ENCODE measurements around the gene GPR75.

GPR75 gene

DNA sequence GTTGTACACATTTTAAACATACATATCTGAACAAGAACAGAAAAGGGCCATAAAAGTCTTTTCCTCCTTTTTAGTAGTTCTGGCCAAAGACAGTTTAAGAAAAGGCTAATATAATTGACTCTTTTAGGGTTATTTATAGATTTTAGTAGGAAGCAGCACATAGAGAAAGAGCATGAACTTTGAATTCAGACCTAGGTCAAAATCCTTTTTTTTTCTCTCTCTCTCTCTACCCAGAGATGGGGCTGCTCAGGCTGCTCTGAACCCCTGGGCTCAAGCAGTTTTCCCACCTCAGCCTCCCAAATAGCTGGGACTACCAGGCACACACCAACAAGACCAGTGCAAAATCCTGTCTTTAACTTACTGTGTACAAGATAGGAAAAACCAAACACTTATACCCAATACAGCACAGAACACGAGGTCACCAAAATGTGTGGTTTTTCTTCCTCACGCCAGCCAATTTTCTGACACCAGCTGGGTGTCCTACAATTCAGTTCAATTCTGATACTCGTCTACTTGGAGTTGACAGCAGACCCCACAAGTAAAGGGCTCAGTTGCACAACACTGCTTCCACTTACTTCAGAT is 40.8 kb downstream of the GPR75 start:
- H3K36me3 ChIP-seq (ENCODE audit: control insufficient read depth in 1 of 2, insufficient read depth in 2 of 2, low read length in 2 of 2): peaks cover 0 to 24% of the 10 kb centered on the region in 2 donors
- peak overlapping the region in 1 of 2 donors; percentile 6 for H3K4me3 ChIP-seq (ENCODE audit: low read depth in 1 of 2, low read length in 2 of 2)
- H3K9me3 ChIP-seq (ENCODE audit: control insufficient read depth in 1 of 2, low read length in 2 of 2): no peaks in the 10 kb centered on the region

DNA sequence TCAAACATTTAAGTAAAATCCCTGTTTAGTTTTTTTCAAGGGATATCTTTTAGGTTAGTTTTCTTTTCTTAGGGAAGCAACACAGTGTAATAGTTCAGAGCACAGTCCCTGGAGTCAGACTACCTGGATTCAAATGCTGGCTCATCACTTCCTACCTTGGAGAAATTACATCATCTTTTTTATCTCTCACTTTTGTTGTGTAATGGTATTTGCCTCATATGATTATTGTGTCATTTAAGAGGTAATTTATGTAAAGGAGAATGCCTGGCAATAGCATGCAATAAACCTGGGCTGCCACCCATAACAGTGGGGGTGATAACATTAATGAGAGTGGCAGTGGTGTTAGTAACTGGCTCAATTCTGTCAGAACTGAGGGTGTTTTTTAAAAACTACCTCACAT is 46.6 kb downstream of the GPR75 start:
- Histone ChIP-seq H3K36me3 (ENCODE audit: control insufficient read depth in 1 of 2, insufficient read depth in 2 of 2, low read length in 2 of 2) (peaks cover 28 to 64% of the 10 kb centered on the region in 2 donors), H3K27ac (ENCODE audit: low read depth, low read length) (no peak overlapping the region), H3K4me1 (ENCODE audit: control insufficient read depth in 1 of 2, insufficient read depth in 2 of 2, low read length in 2 of 2) (no peaks in the 10 kb centered on the region)

More for the DNA sequence above, 40.8 kb downstream of the GPR75 start:
- no peak overlapping the region for H3K27ac ChIP-seq (ENCODE audit: low read depth, low read length)
- peaks cover 13 to 19% of the 10 kb centered on the region in 2 donors for H3K4me1 ChIP-seq (ENCODE audit: control insufficient read depth in 1 of 2, insufficient read depth in 2 of 2, low read length in 2 of 2)
- H3K9ac ChIP-seq (ENCODE audit: low read depth in 1 of 2, low read length in 2 of 2): no peak overlapping the region
- no peaks in the 10 kb centered on the region for H3K27me3 ChIP-seq (ENCODE audit: control insufficient read depth in 1 of 2, insufficient read depth in 2 of 2, low read length in 2 of 2)

GRCh38 chr2:53811601-53812000 is 48.2 kb downstream of the GPR75 start:
- no peak overlapping the region for H3K9ac ChIP-seq (ENCODE audit: low read depth in 1 of 2, low read length in 2 of 2)
- H3K4me3 ChIP-seq (ENCODE audit: low read depth in 1 of 2, low read length in 2 of 2): no peak overlapping the region
- no peak overlapping the region for H3K27ac ChIP-seq (ENCODE audit: low read depth, low read length)
- H3K36me3 ChIP-seq (ENCODE audit: control insufficient read depth in 1 of 2, insufficient read depth in 2 of 2, low read length in 2 of 2): peaks cover 30 to 74% of the 10 kb centered on the region in 2 donors
- H3K27me3 ChIP-seq (ENCODE audit: control insufficient read depth in 1 of 2, insufficient read depth in 2 of 2, low read length in 2 of 2): no peaks in the 10 kb centered on the region
- no peaks in the 10 kb centered on the region for H3K4me1 ChIP-seq (ENCODE audit: control insufficient read depth in 1 of 2, insufficient read depth in 2 of 2, low read length in 2 of 2)
- H3K9me3 ChIP-seq (ENCODE audit: control insufficient read depth in 1 of 2, low read length in 2 of 2): no peaks in the 10 kb centered on the region

More for the DNA sequence above, 46.6 kb downstream of the GPR75 start:
- Histone ChIP-seq H3K9ac (ENCODE audit: low read depth in 1 of 2, low read length in 2 of 2) (no peak overlapping the region), H3K4me3 (ENCODE audit: low read depth in 1 of 2, low read length in 2 of 2) (no peak overlapping the region), H3K9me3 (ENCODE audit: control insufficient read depth in 1 of 2, low read length in 2 of 2) (no peaks in the 10 kb centered on the region), H3K27me3 (ENCODE audit: control insufficient read depth in 1 of 2, insufficient read depth in 2 of 2, low read length in 2 of 2) (no peaks in the 10 kb centered on the region)

Measured in duodenal mucosa (tissue), 2 donors.